KBM-7 (cell line): Measurements from ENCODE around the gene UBE3B.

ENCODE experiments used
- DNase-seq: peaks from one replicate; pipeline ENCODE4 v3.0.0-alpha.2; 2015
- in situ Hi-C: fragments of 300-500 bp; cut with MboI; formaldehyde crosslinking; loops from 2 replicates; pipeline ENCODE4 v1.14.3; 2020; ENCODE audit warnings: low sequenced_read_pairs, low pct_unique_long_range_greater_than_20kb, mixed read lengths

The UBE3B gene

GRCh38 chr12:109539508-109539907 lies 62.1 kb downstream of the UBE3B start:
- no peak for DNase-seq
- in situ Hi-C loops = no loop called here

GRCh38 chr12:109540526-109541412 lies 63.3 kb downstream of the UBE3B start:
- in situ Hi-C loops = no loop called here
- no peak for DNase-seq

- in situ Hi-C loops = no loop called here
- no peak for DNase-seq
Measured at GRCh38 chr12:109541413-109541726, 63.9 kb downstream of the UBE3B start.

GRCh38 chr12:109542014-109542413 lies 64.6 kb downstream of the UBE3B start:
- DNase-seq = no peak
- in situ Hi-C loops = no loop called here

- no peak for DNase-seq
- in situ Hi-C loops = no loop called here
Measured at GRCh38 chr12:109542876-109543275, 65.4 kb downstream of the UBE3B start.

- DNase-seq = no peak
- in situ Hi-C loops = no loop called here
Measured at GRCh38 chr12:109544955-109545531, 67.6 kb downstream of the UBE3B start.

GRCh38 chr12:109545826-109546225 lies 68.4 kb downstream of the UBE3B start:
- in situ Hi-C loops = no loop called here

GRCh38 chr12:109547286-109547685 lies 69.9 kb downstream of the UBE3B start:
- no peak for DNase-seq
- in situ Hi-C loops = no loop called here

More at GRCh38 chr12:109545826-109546225, 68.4 kb downstream of the UBE3B start:
- no peak for DNase-seq

- no peak for DNase-seq
- in situ Hi-C loops = no loop called here
Measured at GRCh38 chr12:109548258-109548657, 70.8 kb downstream of the UBE3B start.

- in situ Hi-C loops = no loop called here
Measured at GRCh38 chr12:109549613-109550270, 72.3 kb downstream of the UBE3B start.

GRCh38 chr12:109550281-109550680 lies 72.8 kb downstream of the UBE3B start:
- no peak for DNase-seq
- in situ Hi-C loops = no loop called here

More at GRCh38 chr12:109549613-109550270, 72.3 kb downstream of the UBE3B start:
- DNase-seq = no peak

GRCh38 chr12:109551108-109551507 lies 73.7 kb downstream of the UBE3B start:
- DNase-seq = no peak
- in situ Hi-C loops = no loop called here

- in situ Hi-C loops = no loop called here
- DNase-seq = no peak
Measured at GRCh38 chr12:109552971-109553370, 75.5 kb downstream of the UBE3B start.

- DNase-seq = no peak
- in situ Hi-C loops = no loop called here
Measured at GRCh38 chr12:109553483-109553882, 76.0 kb downstream of the UBE3B start.

GRCh38 chr12:109553906-109554500 lies 76.6 kb downstream of the UBE3B start:
- DNase-seq = no peak
- in situ Hi-C loops = no loop called here

- in situ Hi-C loops = no loop called here
Measured at GRCh38 chr12:109554761-109555160, 77.3 kb downstream of the UBE3B start.

GRCh38 chr12:109555431-109556315 lies 78.2 kb downstream of the UBE3B start:
- in situ Hi-C loops = no loop called here
- no peak for DNase-seq

More at GRCh38 chr12:109554761-109555160, 77.3 kb downstream of the UBE3B start:
- DNase-seq = no peak

GRCh38 chr12:109557200-109557599 lies 79.8 kb downstream of the UBE3B start:
- in situ Hi-C loops = no loop called here
- DNase-seq = no peak

GRCh38 chr12:109557805-109558204 lies 80.4 kb downstream of the UBE3B start:
- DNase-seq = no peak

More at GRCh38 chr12:109557805-109558204, 80.4 kb downstream of the UBE3B start:
- in situ Hi-C loops = no loop called here
